GM12878 (cell line): ENCODE data around the gene LRCH3. TPM values are rescaled to one million over a fixed set of nuclear protein-coding genes. Genes with fewer than 3 reads are reported as not detected.

Experiments
- ATAC-seq: fragments of 200-7000 bp; cut with Tn5 transposase; 3 replicates; pipeline ENCODE4 v1.9.1; 2020; ENCODE audit warnings: mild to moderate bottlenecking, moderate library complexity
- BruUV-seq: library from RNA; stranded (reverse); fragments of 400-500 nt; replicated peaks from 2 replicates; lab custom pipeline; 2021; lab: Mats Ljungman, UMichigan
- CTCF ChIA-PET: fragments of 300-600 bp; sonication (Branson Sonifier 250); formaldehyde crosslinking; extraction: SDS; loops from one replicate; lab custom pipeline; 2021; ENCODE audit warnings: inconsistent platforms; lab: Yijun Ruan, JAX
- POLR2A ChIA-PET: fragments of 350-600 bp; formaldehyde crosslinking; extraction: SDS; loops from one replicate; lab custom pipeline; 2021; ENCODE audit warnings: inconsistent platforms; lab: Charles Lee
- RAD21 ChIA-PET: fragments of 300-600 bp; sonication (Branson Sonifier 250); formaldehyde crosslinking; loops from one replicate; lab custom pipeline; 2023; ENCODE audit warnings: antibody characterized with exemption; ENCODE audit not compliant: unreplicated experiment; lab: Charles Lee
- SMC1A ChIA-PET: fragments of 300-600 bp; sonication (Branson Sonifier 250); formaldehyde crosslinking; loops from one replicate; lab custom pipeline; 2023; ENCODE audit not compliant: unreplicated experiment, uncharacterized antibody; lab: Charles Lee
- DNase-seq: peaks from one replicate; pipeline ENCODE4 v3.0.0-alpha.2; 2011; ENCODE audit warnings: low read depth, low spot score
- FAIRE-seq: peaks from 3 replicates; lab custom pipeline; 2011; peaks lifted over from hg19 to GRCh38; lab: Jason Lieb, UNC
- H2AFZ ChIP-seq: 2 replicates; pipeline ENCODE4 v1.6.0; 2011; ENCODE audit warnings: low read depth, low read length, control low read depth; ENCODE audit not compliant: control insufficient read depth
- H3K27ac ChIP-seq: 2 replicates; pipeline ENCODE4 v1.5.1; 2011; ENCODE audit warnings: control low read depth; ENCODE audit not compliant: control insufficient read depth, insufficient read depth
- H3K27me3 ChIP-seq, 2 experiments: replicated peaks in 1 of 2; 2 replicates each; pipeline versions ENCODE4 v1.6.0 to v1.6.1; 2011; ENCODE audit warnings: low read length in 1 of 2; ENCODE audit not compliant: control insufficient read depth in 2 of 2, insufficient read depth in 2 of 2
- H3K36me3 ChIP-seq, 2 experiments: 2 replicates each; pipeline ENCODE4 v1.5.1; 2011; ENCODE audit warnings: low read length in 1 of 2; ENCODE audit not compliant: control insufficient read depth in 2 of 2, insufficient read depth in 2 of 2
- H3K4me1 ChIP-seq: 2 replicates; pipeline ENCODE4 v1.6.1; 2011; ENCODE audit warnings: mild to moderate bottlenecking, low read length, moderate library complexity, mixed read lengths; ENCODE audit not compliant: control insufficient read depth, insufficient read depth
- H3K4me2 ChIP-seq: 2 replicates; pipeline ENCODE4 v1.6.0; 2011; ENCODE audit warnings: control low read depth; ENCODE audit not compliant: control insufficient read depth, insufficient read depth
- H3K4me3 ChIP-seq: fragments of 200-600 bp; sonication (generic); 2 replicates; pipeline ENCODE4 v1.5.1; 2016
- H3K79me2 ChIP-seq: 2 replicates; pipeline ENCODE4 v1.6.0; 2011; ENCODE audit warnings: low read length; ENCODE audit not compliant: control insufficient read depth, insufficient read depth
- H3K9ac ChIP-seq: 2 replicates; pipeline ENCODE4 v1.8.0; 2011; ENCODE audit warnings: low read length, control low read depth, mixed read lengths; ENCODE audit not compliant: control insufficient read depth, insufficient read depth
- H3K9me3 ChIP-seq: replicated peaks from 3 replicates; pipeline ENCODE4 v1.5.1; 2011; ENCODE audit warnings: mild to moderate bottlenecking, low read length; ENCODE audit not compliant: control insufficient read depth, insufficient read depth
- H4K20me1 ChIP-seq: 2 replicates; pipeline ENCODE4 v1.6.0; 2011; ENCODE audit not compliant: control insufficient read depth, insufficient read depth
- CTCF ChIP-seq, 3 experiments: IDR thresholded peaks in 2 of 3; conservative IDR thresholded peaks in 1 of 3; 2 replicates each; pipeline ENCODE4 v1.5.1; 2011; ENCODE audit warnings: low read depth in 3 of 3, low read length in 3 of 3, mild to moderate bottlenecking in 3 of 3, control low read depth in 2 of 3, moderate library complexity in 2 of 3, inconsistent platforms in 1 of 3, mixed read lengths in 1 of 3; ENCODE audit not compliant: control insufficient read depth in 2 of 3, insufficient read depth in 1 of 3; ENCODE audit errors: extremely low read depth in 1 of 3
- FOXM1 ChIP-seq: IDR thresholded peaks from 2 replicates; pipeline ENCODE4 v1.6.1; 2012; ENCODE audit warnings: low read depth, mild to moderate bottlenecking, inconsistent platforms, low read length, moderate library complexity
- RAD21 ChIP-seq: IDR thresholded peaks from 2 replicates; pipeline ENCODE4 v1.6.1; 2011; ENCODE audit warnings: mild to moderate bottlenecking, low read depth, low read length, moderate library complexity; ENCODE audit not compliant: insufficient read depth
- REST ChIP-seq: IDR thresholded peaks from 2 replicates; pipeline ENCODE4 v1.6.1; 2012; ENCODE audit warnings: mild to moderate bottlenecking, low read depth, low read length
- SMARCA5 ChIP-seq: fragments of 450-650 bp; IDR thresholded peaks from 2 replicates; pipeline ENCODE4 v1.6.1; 2017; ENCODE audit warnings: mild to moderate bottlenecking
- SMC3 ChIP-seq: IDR thresholded peaks from 2 replicates; pipeline ENCODE4 v1.6.1; 2011; ENCODE audit warnings: low read length, improper control_type of control experiment, borderline replicate concordance
- WRNIP1 ChIP-seq: IDR thresholded peaks from 2 replicates; pipeline ENCODE4 v1.6.1; 2011; ENCODE audit warnings: low read depth, low read length, improper control_type of control experiment, borderline replicate concordance
- WGBS: methylation state at CpG from one replicate; pipeline ENCODE4 v1.1.6; 2016; ENCODE audit warnings: low lambda C conversion rate; ENCODE audit not compliant: insufficient replicate concordance, insufficient coverage; ENCODE audit errors: missing lambda C conversion rate; 5-methylcytosine and 5-hydroxymethylcytosine counted together
- in situ Hi-C: fragments of 300-500 bp; cut with MboI; formaldehyde crosslinking; loops from 9 replicates; pipeline ENCODE4 v1.14.3; 2018; ENCODE audit warnings: mixed read lengths
- intact Hi-C: fragments of 100-400 bp; cut with micrococcal nuclease; formaldehyde crosslinking; loops from one replicate; pipeline ENCODE4 v1.14.2; 2022; ENCODE audit not compliant: unreplicated experiment
- polyA plus RNA-seq, 11 experiments: library from polyadenylated mRNA; depleted of rRNA in 4 of 11; unstranded in 6 of 11; stranded (reverse) in 5 of 11; fragments of >200 nt; fragmentation: Nextera tagmentation in 4 of 11; fragmentation: Illumina TruSeq in 1 of 11; extraction: Ambion mirVana in 4 of 11; extraction: Trizol in 1 of 11; gene quantifications; 1 replicate in 1 of 11; 2 replicates in 10 of 11; pipeline versions ENCODE4 v1.2.1 to v1.2.3, GENCODE V29; 2011 to 2016; ENCODE audit warnings: inconsistent platforms in 2 of 11, missing spikeins in 2 of 11, low read depth in 1 of 11
- total RNA-seq, 4 experiments: library from RNA; depleted of rRNA in 3 of 4; stranded (reverse); fragments of >200 nt in 3 of 4; fragmentation: Illumina TruSeq in 1 of 4; extraction: Trizol in 1 of 4; gene quantifications; 2 replicates each; pipeline versions ENCODE4 v1.2.1 to v1.2.3, GENCODE V29; 2013 to 2021

Gene LRCH3
- total and polyA plus RNA-seq, 10 of the 15 experiments (the other 5 are each of a cell fraction or from before 2014, with no cell fraction given), result 3.9 to 136 (median 40.6) TPM

GRCh38 chr3:197802779-197803459 is 11.9 kb downstream of the LRCH3 start:
- Histone ChIP-seq H3K36me3 (no peaks in the 10 kb centered on the region; a peak in 1 of 4 replicates), H2AFZ (no peak overlapping the region), H3K9ac (no peak overlapping the region; the same call in 1 of the 2 replicates), H3K4me2 (no peak overlapping the region), H3K4me3 (no peak overlapping the region), H3K27ac (peak overlapping the region; percentile 54; the same call in 1 of the 2 replicates), H3K9me3 (no peaks in the 10 kb centered on the region), H3K27me3 (no peaks in the 10 kb centered on the region), H4K20me1 (no peaks in the 10 kb centered on the region), H3K79me2 (peaks cover 77% of the 10 kb centered on the region), H3K4me1 (peaks cover 32% of the 10 kb centered on the region)
- no TSS peak for BruUV-seq
- TF ChIP-seq WRNIP1 (no peak), RAD21 (peak; percentile 61), REST (no peak), FOXM1 (peak; percentile 44; the same call in 1 of the 2 replicates), SMC3 (peak; percentile 20; the same call in 1 of the 2 replicates), CTCF (IDR thresholded peaks at IDR 0.05 in 2 of 3, conservative IDR thresholded peaks at IDR 0.05 in 1 of 3; ENCODE audit: control insufficient read depth in 2 of 3, extremely low read depth in 1 of 3, insufficient read depth in 1 of 3, low read depth in 3 of 3, low read length in 3 of 3) (peak; percentile 21 to 37 (median 27); a peak in 4 of 6 replicates), SMARCA5 (no peak)
- intact Hi-C loops (loop anchor here (1.0 to 2.0 kb wide), 3 partner anchors 12 to 204 kb away; partner anchors contain the start of genes FYTTD1 and LRCH3), in situ Hi-C loops (no loop called here)
- peak; percentile 18 for FAIRE-seq
- ATAC-seq, result peak; percentile 15; the same call in 1 of the 3 replicates
- WGBS, result 89% methylated on average over 3 of the region's 3 CpGs
- CTCF ChIA-PET, result interaction anchor here (0.6 to 4.8 kb wide), 19 partner anchors 8 to 102 kb away, joined by 3 to 32 read pairs (median 4); no protein-coding TSS in a partner anchor
- RAD21 ChIA-PET, result interaction anchor here (2.7 to 5.6 kb wide), 2 partner anchors 10 to 19 kb away, joined by 15 to 34 read pairs; partner anchors contain the start of gene LRCH3
- POLR2A ChIA-PET, result interaction anchor here (0.6 to 0.9 kb wide), 3 partner anchors 12 to 202 kb away, joined by 3 to 4 read pairs (median 3); partner anchors contain the start of gene LRCH3
- no peak for DNase-seq
- SMC1A ChIA-PET, result interaction anchor here (0.7 to 5.5 kb wide), 11 partner anchors 12 to 204 kb away, joined by 3 to 30 read pairs (median 3); no protein-coding TSS in a partner anchor
